Occipital lobe (tissue), 2 donors: ENCODE measurements around the gene MRPS10. TPM values are rescaled to one million over a fixed set of nuclear protein-coding genes. Genes with fewer than 3 reads are reported as not detected.

Experiments used
- DNase-seq: peaks from one replicate; lab custom pipeline; 2025; lab: John Stamatoyannopoulos, UW
- total RNA-seq: library from RNA; depleted of rRNA; stranded (reverse); fragments of >200 nt; gene quantifications from one replicate; pipeline ENCODE4 v1.2.3, GENCODE V29; 2014

MRPS10 gene
- total RNA-seq: 43.0 TPM

DNA sequence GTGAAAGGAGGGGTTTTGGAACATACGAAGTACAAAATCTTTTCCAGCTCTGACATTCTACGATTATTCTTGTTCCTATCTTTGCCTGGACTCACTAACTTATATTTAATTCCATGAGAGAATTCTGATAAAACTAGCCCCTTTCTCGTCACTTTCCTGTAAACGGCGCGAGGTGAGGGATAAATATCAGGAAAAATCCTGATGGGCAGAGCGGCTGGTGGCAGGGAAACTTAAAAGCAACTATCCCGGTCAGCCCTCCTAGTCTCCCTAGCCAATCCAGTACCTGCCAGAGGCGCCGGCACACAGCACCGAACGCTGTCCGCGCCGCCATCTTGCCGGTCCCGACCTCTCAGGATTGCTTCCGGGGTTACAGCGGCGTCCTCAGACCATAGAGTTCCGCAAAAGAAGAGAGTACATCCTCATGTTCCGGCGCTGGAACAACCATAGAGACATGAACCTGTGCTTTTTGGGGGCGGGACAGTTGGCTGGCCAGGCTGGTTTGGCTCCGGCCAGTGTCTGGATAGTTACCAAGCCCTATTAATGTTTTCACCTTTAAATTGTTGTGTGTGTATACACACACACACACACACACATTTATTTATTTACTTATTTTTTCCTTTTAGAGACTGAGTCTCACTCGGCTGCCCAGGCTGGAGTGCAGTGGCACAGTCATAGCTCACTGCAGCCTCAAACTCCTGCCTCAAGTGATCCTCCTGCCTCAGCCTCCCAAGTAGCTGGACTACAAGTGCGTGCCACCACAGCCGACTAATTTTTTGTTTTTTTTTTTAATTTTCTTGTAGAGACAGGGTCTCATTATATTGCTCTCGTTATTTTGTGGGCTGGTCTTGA lies at the start of gene MRPS10:
Gene MRPS10 (minus strand): TSS at position 343 of the 849 bp plus-strand sequence. CDS start 12 bp downstream, at position 331.
- DNase-seq: peak; percentile 92

DNA sequence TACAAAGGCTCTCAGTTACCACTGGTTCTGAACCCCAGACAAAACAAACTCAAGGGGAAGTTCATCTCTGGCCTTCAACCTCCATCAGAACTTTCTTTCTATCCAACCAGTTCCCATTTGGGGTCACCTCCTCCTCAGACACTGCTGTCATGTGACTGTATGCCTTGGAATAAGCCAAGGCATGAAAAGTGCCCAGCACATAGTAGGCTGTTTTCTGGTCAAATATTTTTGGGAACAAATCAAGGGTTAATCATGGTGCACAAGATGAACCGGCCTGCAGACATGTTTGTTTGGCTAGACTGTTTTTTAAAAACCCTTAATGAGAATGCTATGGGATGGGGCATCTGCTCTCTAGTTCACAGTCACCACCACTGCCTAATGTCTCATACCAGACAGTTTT lies 48.9 kb upstream of the MRPS10 start:
- DNase-seq: no peak

DNA sequence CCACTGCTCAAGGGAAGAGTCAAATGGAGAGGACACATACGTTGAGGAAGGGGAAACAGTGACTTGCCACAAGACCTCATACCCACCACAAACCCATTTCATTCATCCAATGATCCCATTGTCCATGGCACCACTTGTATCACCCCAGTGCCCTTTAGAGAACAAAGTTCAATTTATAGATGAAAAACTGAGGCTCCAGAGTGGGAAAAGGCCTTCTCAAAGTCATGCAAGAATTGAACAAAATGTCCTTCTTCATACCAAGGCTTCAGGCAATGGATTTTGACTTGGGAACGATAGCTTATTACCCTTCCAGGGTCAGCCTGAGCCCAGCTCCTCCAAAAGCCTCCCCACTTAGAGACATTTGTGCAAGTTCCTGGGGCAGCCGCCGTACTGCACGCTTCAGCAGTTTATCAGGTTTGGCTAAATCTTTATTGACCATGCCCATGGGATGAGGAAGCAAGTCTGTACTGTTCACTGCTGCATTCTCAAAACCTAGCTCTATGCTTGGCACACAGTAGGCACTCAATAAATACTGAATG lies 47.3 kb upstream of the MRPS10 start:
- no peak for DNase-seq

- DNase-seq: no peak
Measured at GRCh38 chr6:42264162-42264851, 46.6 kb upstream of the MRPS10 start.

DNA sequence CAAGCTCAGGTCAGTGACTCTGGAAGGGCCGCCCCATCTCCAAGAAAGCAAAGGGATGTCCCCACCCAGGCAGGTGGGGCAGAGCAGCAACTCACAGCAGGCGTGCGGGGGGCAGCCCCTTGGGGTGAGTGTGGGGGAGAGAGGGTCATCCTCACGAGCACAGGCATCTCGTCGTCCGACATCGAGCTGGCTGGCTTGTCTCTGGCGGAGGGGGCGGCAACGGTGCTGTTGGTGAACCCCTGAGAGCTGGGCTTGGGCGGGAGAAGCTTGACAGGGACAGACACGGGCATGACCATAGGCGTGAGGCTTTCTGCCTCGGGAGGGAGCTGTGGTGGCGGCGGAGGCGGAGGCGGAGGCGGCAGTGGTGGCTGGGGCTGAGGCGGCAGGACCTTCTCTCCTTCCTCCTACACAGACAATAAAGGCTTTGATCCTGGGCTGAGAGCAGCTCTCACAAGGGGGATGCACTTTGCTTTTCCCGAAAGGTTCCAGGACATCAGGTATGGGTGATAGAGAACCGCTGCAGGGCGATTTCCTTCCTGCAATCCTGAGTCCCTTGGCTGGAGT lies 45.6 kb upstream of the MRPS10 start:
- DNase-seq: no peak

DNA sequence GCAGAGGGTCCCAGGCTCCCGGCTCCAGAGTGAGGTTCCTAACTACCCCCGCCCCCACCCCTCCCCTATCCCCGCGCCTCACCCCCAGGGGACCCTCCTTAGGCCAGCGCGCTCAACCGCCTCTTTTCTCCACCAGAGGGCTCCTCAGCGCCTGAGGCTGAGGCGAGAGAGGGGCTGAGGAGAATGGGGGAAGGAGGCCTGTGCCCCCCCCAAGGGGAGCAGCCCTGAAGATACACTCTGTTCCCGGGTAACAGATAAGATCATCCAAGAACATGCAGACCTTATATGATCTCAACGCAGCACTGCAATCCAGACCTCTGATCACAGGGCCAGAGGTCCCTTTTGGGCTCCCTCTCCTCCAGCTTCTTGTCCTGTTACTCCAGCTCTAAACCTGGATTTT lies 43.3 kb upstream of the MRPS10 start:
- no peak for DNase-seq

- DNase-seq: no peak
Measured at GRCh38 chr6:42260396-42260888, 42.8 kb upstream of the MRPS10 start.

DNA sequence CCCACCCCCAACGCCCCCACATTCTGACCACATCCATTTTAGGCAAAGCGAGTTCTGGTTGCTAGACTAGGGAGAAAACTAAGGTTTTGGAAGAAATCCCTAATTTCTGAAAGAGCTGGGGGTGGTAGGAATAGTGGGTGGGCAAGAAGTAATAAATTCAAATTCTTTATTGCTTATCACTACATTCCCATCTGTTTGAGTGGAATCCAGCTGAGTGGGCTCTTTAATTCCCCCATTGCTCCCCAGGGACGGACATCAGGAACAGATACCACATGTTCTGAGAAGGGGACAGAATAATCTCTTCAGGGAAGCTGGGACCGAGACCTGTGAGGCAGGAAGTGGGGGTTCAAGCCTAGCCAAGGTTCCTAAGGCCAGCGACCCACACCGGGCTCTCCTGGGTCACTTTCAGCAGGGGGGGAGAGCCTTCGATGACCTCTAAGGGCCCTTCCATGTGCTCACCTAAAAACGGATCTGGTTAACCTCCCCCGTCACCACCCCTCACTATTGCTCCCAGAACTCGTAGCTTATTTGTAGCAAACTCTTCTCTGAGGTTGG lies 42.3 kb upstream of the MRPS10 start:
- no peak for DNase-seq

DNA sequence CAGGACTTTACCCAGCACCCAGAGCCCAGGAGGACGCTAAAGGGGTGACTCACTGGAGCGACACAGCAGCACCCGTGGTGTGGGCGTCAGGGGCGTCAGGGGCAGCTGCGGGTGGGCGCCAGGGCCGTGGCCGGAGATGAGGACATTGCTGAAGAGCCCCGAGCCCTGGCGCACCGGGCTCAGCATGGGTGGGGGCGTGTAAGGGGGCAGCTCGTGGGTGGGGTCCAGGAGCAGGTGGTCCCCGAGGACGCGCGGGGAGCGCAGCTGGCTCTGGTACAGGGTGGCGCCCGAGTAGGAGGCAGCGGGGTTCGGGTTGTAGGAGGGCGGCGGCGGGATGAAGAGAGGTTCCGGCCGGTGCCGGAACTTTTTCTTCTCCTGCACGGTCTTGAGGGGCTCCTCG lies 41.6 kb upstream of the MRPS10 start:
- DNase-seq: no peak

DNA sequence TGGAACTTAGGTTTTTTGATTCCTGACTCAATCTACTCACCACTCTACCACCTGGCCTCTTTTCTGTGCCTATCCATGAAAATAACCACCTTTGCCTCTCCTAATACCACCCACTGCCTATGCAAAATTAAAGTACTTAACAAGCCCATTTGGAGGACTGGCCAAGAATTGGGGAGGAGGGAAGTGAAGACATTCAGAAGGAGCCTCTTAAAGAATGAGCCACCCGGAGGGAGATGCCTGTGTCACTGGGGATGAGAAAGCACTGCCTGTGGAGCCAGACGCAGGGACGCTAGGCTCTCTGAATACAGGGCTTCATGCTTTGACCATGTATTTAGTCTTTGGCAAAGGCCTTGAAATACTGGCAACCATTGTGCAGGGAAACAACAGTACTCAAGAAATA lies 40.0 kb upstream of the MRPS10 start:
- DNase-seq: no peak

DNA sequence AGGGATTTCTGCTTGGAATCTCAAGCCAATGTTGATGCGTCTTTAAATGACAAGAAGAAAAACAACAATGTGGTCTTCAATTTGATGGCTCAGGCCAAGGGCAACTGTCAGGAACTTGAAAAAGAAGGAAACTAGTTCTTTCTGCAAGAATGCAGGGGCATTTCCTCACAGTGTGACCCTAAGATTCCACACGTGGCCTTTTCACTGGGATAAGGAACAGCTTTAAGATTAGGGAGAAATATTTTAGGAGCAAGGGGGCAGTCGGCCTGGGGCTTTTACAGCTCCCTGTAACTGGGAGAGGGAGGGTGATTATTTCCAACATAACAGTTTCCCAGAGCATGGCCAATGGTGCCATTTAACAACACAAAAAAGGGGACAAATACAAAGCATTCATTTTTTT lies 39.4 kb upstream of the MRPS10 start:
- DNase-seq: no peak

DNA sequence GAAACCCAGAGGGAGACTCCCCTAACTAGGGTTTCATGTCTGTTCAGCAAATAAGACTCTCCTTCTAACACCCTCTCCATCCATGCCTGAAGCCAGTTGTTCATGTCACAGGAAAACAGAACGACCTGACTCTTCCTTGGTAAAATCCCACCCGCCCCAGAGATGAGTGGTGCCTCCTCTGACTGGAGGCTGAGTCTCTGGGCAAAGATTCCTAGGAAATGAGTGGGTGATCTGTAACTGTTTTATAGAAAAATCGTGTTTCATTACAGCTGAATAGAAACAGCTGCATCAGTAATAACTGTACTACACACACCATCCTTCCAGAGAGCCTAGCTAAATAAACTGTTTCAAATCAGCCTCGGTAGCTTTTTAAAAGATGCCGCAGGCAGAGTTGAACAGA lies 37.4 kb upstream of the MRPS10 start:
- DNase-seq: no peak

DNA sequence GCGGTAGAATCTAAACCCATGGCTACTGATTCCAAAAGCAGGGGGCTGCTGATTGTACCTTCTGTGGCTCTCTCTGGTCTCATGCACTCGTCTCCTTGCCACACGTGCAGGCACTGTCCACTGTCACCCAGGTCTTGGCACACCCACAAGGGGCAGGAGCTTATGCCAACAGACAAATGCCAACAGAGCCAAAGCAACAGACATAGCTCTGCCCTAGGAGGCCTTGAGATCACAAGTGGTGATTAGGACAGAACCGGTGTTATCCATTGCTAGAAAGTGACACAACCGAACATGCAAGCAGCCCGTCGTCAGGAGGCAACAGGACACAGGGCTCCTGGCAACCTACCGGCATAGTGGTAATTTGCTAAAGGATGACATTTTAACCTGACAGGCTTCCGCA lies 36.8 kb upstream of the MRPS10 start:
- DNase-seq: no peak

DNA sequence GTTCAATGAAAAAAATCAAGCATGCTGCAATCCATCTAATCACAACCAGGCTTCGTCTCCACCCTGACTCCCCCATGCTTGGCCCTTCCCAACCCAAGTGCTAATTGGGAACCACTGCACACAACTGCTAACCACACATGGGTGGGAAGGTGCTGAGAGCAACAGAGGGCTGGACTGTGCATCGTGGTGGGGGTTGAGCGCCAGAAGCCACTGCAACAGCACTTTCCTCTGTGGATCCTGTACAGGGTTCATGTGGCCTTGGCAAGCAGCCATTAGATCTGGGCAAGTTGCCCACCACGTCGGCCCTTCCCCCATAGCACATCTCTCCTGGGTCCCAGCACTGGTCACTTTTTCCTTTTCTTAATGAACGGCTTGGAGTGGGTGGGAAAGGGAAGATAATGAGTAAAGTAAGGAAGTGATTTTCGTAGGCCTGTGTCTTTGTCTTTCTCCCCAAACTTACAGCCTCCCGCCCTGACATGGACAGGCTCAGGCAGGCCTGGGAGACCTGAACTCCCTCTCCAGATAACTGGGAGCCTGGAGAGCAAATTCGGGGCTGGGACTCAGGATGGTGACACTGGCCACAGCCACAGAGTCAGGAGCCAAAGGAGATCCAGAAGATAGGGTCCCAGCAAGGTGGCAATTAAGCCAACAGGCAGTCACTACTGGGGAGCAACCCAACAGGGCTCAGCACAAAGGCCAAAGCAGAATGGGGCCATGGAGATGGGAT lies 34.4 kb upstream of the MRPS10 start:
- DNase-seq: no peak

GRCh38 chr6:42251500-42251899 lies 33.8 kb upstream of the MRPS10 start:
- DNase-seq: no peak

GRCh38 chr6:42250274-42250931 lies 32.7 kb upstream of the MRPS10 start:
- no peak for DNase-seq

GRCh38 chr6:42249279-42249678 lies 31.6 kb upstream of the MRPS10 start:
- no peak for DNase-seq

DNA sequence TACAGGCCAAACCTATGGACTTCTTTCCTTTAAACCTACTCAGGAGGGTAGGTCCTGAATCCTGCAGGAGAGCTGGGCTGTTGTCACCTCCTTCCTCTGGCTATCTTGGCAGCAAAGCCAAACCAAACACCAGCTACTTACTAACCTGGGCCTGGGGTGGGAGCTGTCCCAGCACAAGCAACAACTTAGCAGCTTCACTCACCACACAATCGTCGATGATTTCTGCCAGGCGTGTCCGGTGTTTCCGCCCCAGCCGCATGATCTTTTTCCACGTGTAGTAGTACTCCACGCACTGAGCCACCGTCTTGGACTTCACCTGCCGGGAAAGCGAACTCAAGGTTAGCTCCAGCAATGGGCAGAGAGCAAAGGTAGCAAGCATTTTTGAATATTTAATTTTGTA lies 25.4 kb upstream of the MRPS10 start:
- no peak for DNase-seq

GRCh38 chr6:42241915-42242314 lies 24.3 kb upstream of the MRPS10 start:
- DNase-seq: no peak

GRCh38 chr6:42239736-42240375 lies 22.2 kb upstream of the MRPS10 start:
- DNase-seq: no peak
